Measurements from ENCODE around the gene RACK1. TPM values are rescaled to one million over a fixed set of nuclear protein-coding genes. Genes with fewer than 3 reads are reported as not detected.
A peak's percentile ranks its signal among the peaks of the same experiment; 100 is the strongest.
"Not testable (repeated sequence)": the region's sequence is repeated elsewhere in the genome, so short reads cannot be mapped to it uniquely, and the experiment has no call there.

The RACK1 gene
- 1,000 to 10,000 TPM; 2,538 to 2,825 (median 2,727) TPM for polyA plus RNA-seq (ENCODE audit: insufficient read length in 4 of 4)

DNA sequence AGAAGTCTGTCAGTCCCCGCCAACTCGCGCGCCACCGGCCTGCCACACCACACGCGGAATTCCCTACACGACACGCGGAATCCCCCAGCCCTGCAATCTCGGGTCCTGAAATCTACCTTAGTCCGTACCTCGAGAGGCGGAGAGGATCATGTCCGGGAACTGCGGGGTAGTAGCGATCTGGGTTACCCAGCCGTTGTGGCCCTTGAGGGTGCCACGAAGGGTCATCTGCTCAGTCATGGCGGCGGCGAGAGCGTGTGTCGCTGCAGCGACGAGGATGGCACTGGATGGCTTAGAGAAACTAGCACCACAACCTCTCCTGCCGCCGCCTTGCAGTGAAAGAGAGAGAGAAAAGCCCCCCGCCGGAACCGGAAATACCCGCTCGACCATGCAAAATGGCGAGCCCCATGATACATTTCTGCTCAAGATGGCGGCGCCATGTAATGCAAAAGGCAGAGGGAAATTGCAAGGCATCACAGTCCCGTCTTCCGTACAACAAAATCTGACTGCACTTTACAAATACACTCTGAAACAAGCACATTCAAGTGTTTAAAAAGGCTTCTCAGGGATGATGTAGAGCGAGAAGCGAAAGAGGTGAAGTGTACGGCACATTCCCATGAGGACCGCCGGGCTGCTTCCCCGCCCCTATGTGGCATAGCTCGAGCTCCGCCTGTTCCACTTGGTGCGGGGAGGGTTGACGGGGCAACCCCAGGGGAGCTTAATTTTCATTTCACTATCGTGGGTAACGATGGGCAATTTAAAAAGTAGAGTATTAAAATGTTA is at the start of gene RACK1:
TSS of gene RACK1 (minus strand) at position 343 of the 780 bp plus-strand sequence. CDS start at position 237, 106 bp downstream.
- DNase-seq (ENCODE audit: low read depth in 4 of 4, low spot score in 2 of 4) = peak; percentile 89 to 99 (median 92)

- DNase-seq (ENCODE audit: low read depth in 4 of 4, low spot score in 2 of 4) = not testable (repeated sequence)
Observed at GRCh38 chr5:181287331-181287730, 43.6 kb upstream of the RACK1 start.

DNA sequence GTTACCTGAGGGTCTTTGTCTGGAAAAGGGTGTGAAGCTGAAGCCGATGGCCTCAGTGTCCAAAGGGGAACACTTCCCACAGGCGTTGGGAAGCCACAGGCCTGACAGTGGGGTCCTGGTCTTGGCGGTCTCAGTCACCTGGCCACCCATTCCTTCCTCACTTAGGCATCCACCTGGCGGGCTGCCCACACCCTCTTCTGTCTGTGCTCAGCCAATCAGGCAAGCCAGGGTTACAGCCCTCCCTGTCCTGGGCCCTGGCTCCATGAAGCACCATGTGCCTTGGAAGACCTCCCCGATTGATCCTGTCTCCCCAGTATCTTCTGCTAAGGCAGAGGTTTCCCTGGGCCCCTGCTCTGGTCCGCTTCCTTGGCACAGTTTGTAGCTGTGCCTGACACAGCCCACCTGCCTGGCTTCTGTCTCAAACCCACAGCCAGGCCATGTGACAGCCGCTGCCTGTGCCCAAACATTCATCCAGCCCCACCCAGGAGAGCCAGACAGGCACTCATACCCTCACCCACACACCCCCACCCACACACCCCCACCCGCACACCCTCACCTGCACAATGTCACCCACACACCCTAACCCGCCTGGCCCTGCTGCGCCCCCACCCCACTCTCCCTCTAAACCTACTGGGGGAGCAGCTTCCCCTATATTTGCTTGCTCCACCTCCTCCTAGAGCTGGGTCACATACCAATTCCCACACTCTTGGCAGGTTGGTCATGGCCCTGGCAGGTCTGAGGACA is 42.4 kb upstream of the RACK1 start:
- DNase-seq (ENCODE audit: low read depth in 4 of 4, low spot score in 2 of 4) = not testable (repeated sequence)

DNA sequence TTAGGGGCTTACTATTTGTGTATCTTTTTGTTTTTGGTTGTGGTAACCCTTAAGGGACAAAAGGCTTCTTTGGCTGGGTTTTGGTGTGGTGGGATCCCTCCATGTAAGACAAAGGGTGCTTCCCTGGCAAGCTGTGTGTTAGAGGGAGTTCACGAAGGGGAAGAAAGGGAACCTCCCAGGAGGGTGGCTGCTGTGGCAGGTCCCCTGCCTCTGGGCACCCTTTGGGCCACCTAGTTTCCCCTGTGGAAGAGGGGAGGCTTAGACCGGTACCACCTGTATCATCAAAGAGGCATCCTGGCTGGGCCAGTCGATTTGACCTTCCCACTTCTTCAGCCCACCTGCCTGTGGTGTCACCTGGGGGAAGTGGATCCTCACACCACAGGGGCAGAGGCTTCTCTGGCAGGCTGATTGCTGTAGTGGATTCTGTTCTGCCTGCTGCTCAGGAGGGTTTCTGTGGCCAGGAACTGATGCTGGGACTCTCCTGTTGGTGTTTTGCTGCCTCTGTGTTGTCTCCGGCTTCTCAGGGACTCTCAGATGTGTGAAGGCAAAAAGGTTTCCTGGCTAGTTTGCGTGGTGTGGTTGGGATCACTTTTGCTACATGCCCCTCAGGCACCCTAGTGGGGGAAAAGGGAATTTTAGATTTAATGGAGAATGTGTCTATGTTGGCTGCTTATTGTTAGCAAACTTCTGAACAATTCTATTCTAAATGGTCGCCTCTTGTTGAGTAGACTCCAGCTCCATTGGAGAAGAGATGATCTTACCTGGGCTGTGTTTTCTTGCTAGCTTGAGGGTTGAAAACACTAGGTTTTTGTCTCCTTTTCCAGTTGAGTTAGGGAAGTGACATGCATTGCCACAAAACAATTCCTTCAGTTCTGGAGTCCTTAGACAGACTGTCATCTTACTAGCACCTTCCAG is 40.4 kb upstream of the RACK1 start:
- DNase-seq (ENCODE audit: low read depth in 4 of 4, low spot score in 2 of 4) = not testable (repeated sequence)

- DNase-seq (ENCODE audit: low read depth in 4 of 4, low spot score in 2 of 4) = no peak
Observed at GRCh38 chr5:181283347-181283746, 39.6 kb upstream of the RACK1 start.

DNA sequence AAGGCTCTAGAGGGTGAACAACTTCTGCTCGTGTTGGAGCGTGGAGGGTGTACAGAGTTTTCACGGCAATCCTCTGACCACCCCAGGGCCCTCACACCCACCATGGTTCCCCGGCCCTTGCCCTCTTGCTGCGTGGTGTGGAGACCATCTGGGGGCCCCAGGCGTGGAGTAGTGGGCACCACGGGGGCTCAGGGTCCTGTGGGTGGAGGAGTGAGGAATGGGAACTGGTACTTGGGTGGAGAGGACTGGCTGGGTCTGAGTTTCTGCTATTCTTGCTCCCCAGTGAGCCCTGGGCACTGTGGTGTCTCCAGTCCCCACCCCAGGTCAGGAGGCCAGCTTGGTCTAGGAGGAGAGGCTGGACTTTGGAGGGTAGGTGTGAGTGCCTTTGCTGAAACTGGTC is 39.2 kb upstream of the RACK1 start:
- DNase-seq (ENCODE audit: low read depth in 4 of 4, low spot score in 2 of 4) = no peak

DNA sequence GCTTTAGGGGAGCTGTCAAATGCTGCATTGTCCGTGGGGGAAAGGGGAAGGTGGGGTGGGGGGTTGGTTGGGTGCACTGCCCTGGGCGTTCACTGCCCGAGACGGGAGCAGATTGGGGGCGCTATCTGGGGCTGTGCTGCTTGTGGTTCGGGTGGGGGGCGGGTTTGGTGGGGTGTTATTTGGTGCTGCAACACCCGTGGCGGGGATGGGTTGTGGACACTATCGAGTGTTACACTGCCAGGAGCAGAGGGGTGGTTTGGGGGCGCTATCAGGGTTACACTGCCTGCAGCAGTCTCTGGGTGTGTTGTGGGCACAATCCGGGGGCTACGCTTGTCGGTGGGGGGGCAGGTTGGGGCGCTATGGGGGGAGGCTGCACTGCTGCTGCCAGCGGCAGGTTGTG is 38.7 kb upstream of the RACK1 start:
- not testable (repeated sequence) for DNase-seq (ENCODE audit: low read depth in 4 of 4, low spot score in 2 of 4)

GRCh38 chr5:181281984-181282316 is 38.2 kb upstream of the RACK1 start:
- DNase-seq (ENCODE audit: low read depth in 4 of 4, low spot score in 2 of 4) = no peak

- no peak for DNase-seq (ENCODE audit: low read depth in 4 of 4, low spot score in 2 of 4)
Observed at GRCh38 chr5:181281077-181281983, 37.6 kb upstream of the RACK1 start.

DNA sequence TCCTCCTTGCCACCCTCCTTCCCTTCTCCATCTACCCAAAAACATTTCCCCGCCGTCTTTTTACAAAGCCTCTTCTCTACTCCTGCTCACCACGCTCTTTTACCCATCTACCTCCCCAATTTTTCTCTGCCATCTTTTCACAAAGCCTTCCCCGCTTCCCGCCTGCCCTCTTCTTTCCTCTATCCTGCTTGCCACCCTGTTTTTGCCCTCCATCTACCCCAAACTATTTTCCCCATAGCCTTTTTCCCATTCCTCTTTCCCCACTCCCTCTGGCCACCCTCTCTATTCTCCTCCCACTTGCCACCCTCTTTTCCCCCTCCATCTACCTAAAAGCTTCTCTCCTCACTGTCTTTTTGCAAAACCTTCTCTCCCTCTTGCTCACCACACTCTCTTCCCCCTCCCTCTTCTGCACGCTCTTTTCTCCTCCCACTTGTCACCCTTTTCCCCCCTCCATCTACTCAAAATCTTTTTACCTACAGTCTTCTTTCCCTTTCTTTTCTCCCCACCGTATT is 36.6 kb upstream of the RACK1 start:
- no peak for DNase-seq (ENCODE audit: low read depth in 4 of 4, low spot score in 2 of 4)

DNA sequence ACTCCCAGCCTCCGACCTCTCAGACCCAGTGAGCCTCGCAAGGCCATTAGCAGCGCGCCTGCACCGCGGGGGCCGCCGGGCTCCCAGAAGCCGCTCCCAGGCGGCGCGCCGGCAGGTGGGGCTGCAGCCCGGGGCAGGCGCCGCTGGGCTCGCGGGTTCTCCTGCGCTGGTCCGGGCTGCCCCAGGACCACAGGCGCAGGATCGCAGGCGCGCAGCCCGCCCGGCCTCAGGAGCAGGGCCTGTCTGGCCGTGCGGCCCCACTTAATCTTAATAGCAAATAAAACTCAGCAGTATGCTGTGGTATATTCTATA is 29.7 kb upstream of the RACK1 start:
- DNase-seq (ENCODE audit: low read depth in 4 of 4, low spot score in 2 of 4) = not testable (repeated sequence)

- DNase-seq (ENCODE audit: low read depth in 4 of 4, low spot score in 2 of 4) = no peak
Observed at GRCh38 chr5:181271081-181271480, 27.4 kb upstream of the RACK1 start.

DNA sequence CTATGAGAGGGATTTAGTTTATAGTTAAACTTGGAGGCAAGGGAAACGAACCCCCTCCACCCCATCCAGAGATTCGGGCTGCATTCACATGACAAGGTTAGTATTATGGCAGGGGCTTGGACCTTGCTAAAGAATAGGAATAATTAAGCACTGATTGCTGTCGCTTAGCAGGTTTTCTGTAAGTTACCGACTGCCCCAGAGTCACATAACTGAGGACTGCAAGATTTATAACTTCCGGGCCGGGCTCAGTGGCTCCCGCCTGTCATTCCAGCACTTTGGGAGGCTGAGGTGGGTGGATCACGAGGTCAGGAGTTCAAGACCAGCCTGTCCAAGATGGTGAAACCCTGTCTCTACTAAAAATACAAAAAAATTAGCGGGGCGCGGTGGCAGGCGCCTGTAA is 24.2 kb upstream of the RACK1 start:
- not testable (repeated sequence) for DNase-seq (ENCODE audit: low read depth in 4 of 4, low spot score in 2 of 4)

- not testable (repeated sequence) for DNase-seq (ENCODE audit: low read depth in 4 of 4, low spot score in 2 of 4)
Observed at GRCh38 chr5:181267291-181267904, 23.7 kb upstream of the RACK1 start.

DNA sequence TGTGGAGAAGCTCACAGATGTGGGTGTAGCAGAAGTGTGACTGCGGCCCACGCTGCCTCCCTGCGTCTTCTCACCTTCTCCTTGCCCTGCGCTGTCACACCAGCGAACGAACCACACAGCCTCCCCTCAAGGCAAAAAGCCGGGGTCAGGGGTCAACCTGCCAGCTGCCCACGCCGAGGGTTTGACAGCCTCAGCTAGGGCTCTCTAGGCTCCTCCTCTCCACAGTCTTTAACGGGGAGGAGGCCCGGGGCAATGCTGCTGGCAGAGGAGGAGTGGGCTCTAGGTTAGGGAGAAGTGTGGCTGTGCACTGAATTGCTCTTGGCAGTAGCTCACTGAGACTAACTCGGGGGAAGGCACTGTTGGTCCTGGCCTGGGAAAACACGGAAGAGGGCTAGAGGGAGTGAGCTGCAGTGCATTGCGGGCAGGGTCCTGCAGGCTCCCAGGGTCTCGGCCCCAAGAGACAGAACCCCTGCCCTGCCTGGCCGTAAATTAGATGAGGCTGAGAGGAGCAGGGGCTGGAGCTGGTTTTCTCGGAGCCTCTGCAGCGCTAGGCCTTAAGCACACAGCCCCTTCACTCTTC is 21.5 kb upstream of the RACK1 start:
- no peak for DNase-seq (ENCODE audit: low read depth in 4 of 4, low spot score in 2 of 4)

DNA sequence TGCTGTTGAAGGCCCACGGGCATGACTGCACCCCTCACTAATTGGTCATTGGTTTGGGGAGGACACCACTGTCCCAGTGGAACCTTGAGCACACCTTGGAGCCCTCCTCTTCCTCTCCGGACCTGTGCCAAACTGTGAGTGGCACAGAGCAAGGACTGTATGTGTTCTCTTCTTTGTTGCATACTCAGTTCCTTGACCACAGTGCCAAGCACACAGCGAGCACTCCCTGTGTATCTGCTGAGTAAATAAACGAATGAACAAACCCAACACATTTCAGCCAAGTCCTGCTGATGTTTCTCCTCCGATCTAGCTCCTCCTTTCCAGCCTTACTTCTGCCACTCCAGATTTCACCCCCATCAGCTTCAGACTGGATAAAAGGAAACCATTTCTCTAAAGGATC is 19.9 kb upstream of the RACK1 start:
- no peak for DNase-seq (ENCODE audit: low read depth in 4 of 4, low spot score in 2 of 4)

- peak in 3 of 4 donors; percentile 62 to 70 (median 62) for DNase-seq (ENCODE audit: low read depth in 4 of 4, low spot score in 2 of 4)
Observed at GRCh38 chr5:181261320-181262049, 17.8 kb upstream of the RACK1 start.

DNA sequence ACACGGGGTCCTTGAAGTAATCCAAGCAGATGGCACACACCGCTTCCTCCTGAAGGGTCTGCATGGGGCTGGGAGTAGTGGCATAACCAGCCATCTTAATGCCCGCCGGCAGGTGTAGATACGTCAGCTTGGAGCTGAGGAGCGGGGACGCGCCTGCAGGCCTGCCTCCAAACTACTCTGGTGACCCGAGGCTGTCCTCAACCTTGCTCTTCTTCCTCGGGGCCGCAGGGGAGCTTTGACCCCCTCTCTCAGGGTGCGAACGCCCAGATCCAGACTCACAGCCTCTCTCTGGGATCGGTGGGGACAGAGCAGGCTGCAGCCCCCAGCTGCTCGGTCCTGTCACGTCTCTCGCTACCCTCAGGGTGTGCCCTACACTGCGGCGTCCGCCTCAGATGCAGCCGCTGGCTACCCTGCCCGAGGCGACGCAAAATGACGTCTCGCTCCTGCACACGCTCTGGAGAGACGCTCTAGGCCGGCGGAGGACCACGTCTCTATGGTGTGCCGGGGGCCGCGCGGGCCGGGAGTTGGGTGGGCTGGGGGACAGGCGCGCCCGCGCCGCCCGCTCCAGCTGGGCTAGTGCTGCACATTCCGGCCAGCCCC is 17.1 kb upstream of the RACK1 start, which contains the start of gene TRIM52:
TSS of gene TRIM52 (minus strand) at position 424 of the 600 bp plus-strand sequence. CDS start at position 94, 330 bp downstream.
- DNase-seq (ENCODE audit: low read depth in 4 of 4, low spot score in 2 of 4) = peak; percentile 79 to 87 (median 80)
